GM23338 (cell line): Measurements from ENCODE around the gene URI1. TPM values are rescaled to one million over a fixed set of nuclear protein-coding genes. Genes with fewer than 3 reads are reported as not detected.

ENCODE experiments used
- ATAC-seq: fragments of 200-7000 bp; cut with Tn5 transposase; 3 replicates; pipeline ENCODE4 v1.9.1; 2020
- DNase-seq: peaks from one replicate; pipeline ENCODE4 v3.0.0-alpha.2; 2015; ENCODE audit warnings: low spot score
- H2AFZ ChIP-seq: fragments of 200-600 bp; sonication (generic); 2 replicates; pipeline ENCODE4 v1.8.0; 2016; ENCODE audit warnings: antibody characterized with exemption, mild to moderate bottlenecking, moderate library complexity
- H3F3A ChIP-seq: fragments of 200-600 bp; sonication (generic); replicated peaks from 2 replicates; pipeline ENCODE4 v1.8.0; 2017; ENCODE audit warnings: antibody characterized with exemption, mixed run types, low read depth
- H3K27ac ChIP-seq: fragments of 200-600 bp; sonication (generic); 2 replicates; pipeline ENCODE4 v1.6.1; 2016; ENCODE audit warnings: low read depth
- H3K27me3 ChIP-seq: fragments of 200-600 bp; sonication (generic); 2 replicates; pipeline ENCODE4 v1.8.0; 2016; ENCODE audit warnings: mild to moderate bottlenecking, mixed run types, moderate library complexity; ENCODE audit not compliant: insufficient read depth
- H3K36me3 ChIP-seq: fragments of 200-600 bp; sonication (generic); 2 replicates; pipeline ENCODE4 v1.8.0; 2016; ENCODE audit warnings: mild to moderate bottlenecking; ENCODE audit not compliant: insufficient read depth
- H3K4me1 ChIP-seq: fragments of 200-600 bp; sonication (generic); 2 replicates; pipeline ENCODE4 v1.8.0; 2016; ENCODE audit warnings: mild to moderate bottlenecking, moderate library complexity; ENCODE audit not compliant: insufficient read depth
- H3K4me2 ChIP-seq: fragments of 200-600 bp; sonication (generic); 2 replicates; pipeline ENCODE4 v1.7.1; 2017; ENCODE audit warnings: mixed run types
- H3K4me3 ChIP-seq: fragments of 200-600 bp; sonication (generic); 2 replicates; pipeline ENCODE4 v1.6.1; 2016; ENCODE audit warnings: mixed run types
- H3K79me2 ChIP-seq: fragments of 200-600 bp; sonication (generic); replicated peaks from 2 replicates; pipeline ENCODE4 v1.8.0; 2017; ENCODE audit warnings: mild to moderate bottlenecking; ENCODE audit not compliant: insufficient read depth
- H3K9me2 ChIP-seq: fragments of 200-600 bp; sonication (generic); 2 replicates; pipeline ENCODE4 v1.8.0; 2017; ENCODE audit not compliant: insufficient read depth
- H4K20me1 ChIP-seq: fragments of 200-600 bp; sonication (generic); replicated peaks from 2 replicates; pipeline ENCODE4 v1.8.0; 2017; ENCODE audit warnings: mild to moderate bottlenecking; ENCODE audit not compliant: insufficient read depth
- H3K27ac Mint-ChIP-seq: 2 replicates; pipeline ENCODE4 v1.8.0; 2020; ENCODE audit warnings: inconsistent platforms, mild to moderate bottlenecking, moderate library complexity, mixed read lengths
- H3K27me3 Mint-ChIP-seq: 3 replicates; pipeline ENCODE4 v1.8.0; 2022; ENCODE audit warnings: low read depth, mild to moderate bottlenecking, moderate library complexity, mixed read lengths, inconsistent platforms; ENCODE audit not compliant: insufficient read depth, poor library complexity
- H3K36me3 Mint-ChIP-seq: 3 replicates; pipeline ENCODE4 v1.8.0; 2021; ENCODE audit warnings: low read depth, mild to moderate bottlenecking, inconsistent platforms, moderate library complexity, mixed read lengths
- H3K4me1 Mint-ChIP-seq: 3 replicates; pipeline ENCODE4 v1.8.0; 2020; ENCODE audit warnings: mild to moderate bottlenecking, inconsistent platforms, mixed read lengths
- H3K4me3 Mint-ChIP-seq: 3 replicates; pipeline ENCODE4 v1.8.0; 2021; ENCODE audit warnings: moderate library complexity, mild to moderate bottlenecking, inconsistent platforms, mixed read lengths
- H3K9me3 Mint-ChIP-seq: 3 replicates; pipeline ENCODE4 v1.8.0; 2020; ENCODE audit warnings: moderate library complexity, mild to moderate bottlenecking, inconsistent platforms, mixed read lengths
- CREB1 ChIP-seq: fragments of 250-450 bp; sonication (Bioruptor Pico); IDR thresholded peaks from 2 replicates; pipeline ENCODE4 v1.5.0; 2020; ENCODE audit warnings: low read depth, mild to moderate bottlenecking, moderate library complexity
- EZH2phosphoT487 ChIP-seq: fragments of 200-600 bp; sonication (generic); IDR thresholded peaks from one replicate; pipeline ENCODE4 v1.8.1; 2018; ENCODE audit warnings: antibody characterized with exemption; ENCODE audit not compliant: unreplicated experiment
- NANOG ChIP-seq: IDR thresholded peaks from 2 replicates; pipeline ENCODE4 v1.6.1; 2016; ENCODE audit warnings: antibody characterized with exemption, borderline replicate concordance
- POLR2AphosphoS5 ChIP-seq: IDR thresholded peaks from 2 replicates; pipeline ENCODE4 v1.6.1; 2016; ENCODE audit warnings: antibody characterized with exemption, low read depth
- ZNF331 ChIP-seq: fragments of 250-450 bp; sonication (Bioruptor Pico); IDR thresholded peaks from 2 replicates; pipeline ENCODE4 v1.5.0; 2020; ENCODE audit warnings: low read depth, mild to moderate bottlenecking, moderate library complexity
- ZNF462 ChIP-seq: fragments of 250-450 bp; sonication (Bioruptor Pico); IDR thresholded peaks from 2 replicates; pipeline ENCODE4 v1.5.0; 2020; ENCODE audit warnings: mild to moderate bottlenecking, moderate library complexity
- long read RNA-seq: library from polyadenylated mRNA; unstranded; transcript quantifications from one replicate; pipeline ENCODE4 v2.0.0, GENCODE V29; 2020; ENCODE audit not compliant: unreplicated experiment
- polyA plus RNA-seq: library from polyadenylated mRNA; unstranded; fragments of >200 nt; fragmentation: Nextera tagmentation; extraction: Ambion mirVana; gene quantifications from 2 replicates; pipeline ENCODE4 v1.2.1, GENCODE V29; 2016
- total RNA-seq: library from RNA; depleted of rRNA; stranded (reverse); fragments of >200 nt; shearing (Covaris generic); gene quantifications from 2 replicates; pipeline ENCODE4 v1.2.3, GENCODE V29; 2014; rRNA removed

Gene URI1, protein sequence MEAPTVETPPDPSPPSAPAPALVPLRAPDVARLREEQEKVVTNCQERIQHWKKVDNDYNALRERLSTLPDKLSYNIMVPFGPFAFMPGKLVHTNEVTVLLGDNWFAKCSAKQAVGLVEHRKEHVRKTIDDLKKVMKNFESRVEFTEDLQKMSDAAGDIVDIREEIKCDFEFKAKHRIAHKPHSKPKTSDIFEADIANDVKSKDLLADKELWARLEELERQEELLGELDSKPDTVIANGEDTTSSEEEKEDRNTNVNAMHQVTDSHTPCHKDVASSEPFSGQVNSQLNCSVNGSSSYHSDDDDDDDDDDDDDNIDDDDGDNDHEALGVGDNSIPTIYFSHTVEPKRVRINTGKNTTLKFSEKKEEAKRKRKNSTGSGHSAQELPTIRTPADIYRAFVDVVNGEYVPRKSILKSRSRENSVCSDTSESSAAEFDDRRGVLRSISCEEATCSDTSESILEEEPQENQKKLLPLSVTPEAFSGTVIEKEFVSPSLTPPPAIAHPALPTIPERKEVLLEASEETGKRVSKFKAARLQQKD
- 52.6 and 68.4 TPM in 2 replicates for total RNA-seq
- polyA plus RNA-seq, result 27.6 and 28.3 TPM in 2 replicates
- long read RNA-seq, partial matches to known transcripts, result 1 of 1 reads
- long read RNA-seq, other reads (novel, unspliced or antisense), result 0 of 1 reads

GRCh38 chr19:29941828-29942403 lies at the start of gene URI1:
TSS of gene URI1 (plus strand) at chr19:29942239. CDS start at chr19:29942548, 309 bp downstream.
- Histone ChIP-seq H3K9me2 (no peaks in the 10 kb centered on the region; the same call in 1 of the 2 replicates), H3K4me2 (peak within 1 kb of the TSS; percentile 77), H3K27me3 (peaks cover 10% of the 10 kb centered on the region; the same call in 1 of the 2 replicates), H3K4me3 (peak within 1 kb of the TSS; percentile 74), H3F3A (no peaks in the 10 kb centered on the region), H3K79me2 (peaks cover 42% of the 10 kb centered on the region), H4K20me1 (peaks cover 17% of the 10 kb centered on the region; the same call in 1 of the 2 replicates), H3K4me1 (peaks cover 23% of the 10 kb centered on the region), H3K27ac (no peak within 1 kb of the TSS), H3K36me3 (no peaks in the 10 kb centered on the region), H2AFZ (peak within 1 kb of the TSS; percentile 89)
- Mint-ChIP-seq H3K9me3 (peaks cover 8% of the 10 kb centered on the region; the same call in 2 of the 3 replicates), H3K27me3 (peaks cover 20% of the 10 kb centered on the region), H3K4me3 (peak within 1 kb of the TSS; percentile 98), H3K27ac (peak within 1 kb of the TSS; percentile 97), H3K4me1 (peaks cover 27% of the 10 kb centered on the region), H3K36me3 (peaks cover 8% of the 10 kb centered on the region)
- TF ChIP-seq NANOG (no peak), EZH2phosphoT487 (no peak), POLR2AphosphoS5 (peak; percentile 80), ZNF331 (no peak)
- ATAC-seq (peak; percentile 78), DNase-seq (peak; percentile 90)

DNA sequence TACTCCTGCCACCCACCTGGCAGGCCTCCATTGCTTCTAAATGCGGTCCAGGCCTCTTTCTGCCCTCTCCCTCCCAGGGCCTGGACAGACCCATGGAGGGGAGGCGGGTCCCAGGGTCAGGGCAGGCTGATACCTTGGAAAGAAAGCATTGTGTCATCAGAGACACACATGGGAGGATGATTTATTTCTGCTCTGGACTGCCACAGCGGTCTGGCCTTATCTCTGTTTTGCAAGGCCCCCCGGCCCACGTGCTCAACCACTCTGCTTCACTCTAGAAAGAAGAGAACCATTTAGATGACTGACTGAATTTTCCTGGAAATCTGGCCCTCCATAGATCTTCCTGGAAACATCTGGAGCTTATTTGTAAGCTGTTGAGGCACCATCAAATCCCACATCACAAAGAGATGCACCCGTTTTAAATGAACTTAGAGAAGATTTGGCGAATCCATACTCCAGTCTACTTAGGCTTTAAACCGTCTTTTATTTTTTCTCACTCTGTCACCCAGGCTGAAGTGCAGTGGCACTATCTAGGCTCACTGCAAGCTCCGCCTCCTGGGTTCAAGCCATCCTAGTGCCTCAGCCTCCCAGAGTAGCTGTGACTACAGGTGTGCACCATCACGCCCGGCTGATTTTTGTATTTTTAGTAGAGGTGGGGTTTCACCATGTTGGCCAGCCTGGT lies 48.3 kb upstream of the URI1 start:
- H3K27me3 ChIP-seq, result no peaks in the 10 kb centered on the region
- no peak overlapping the region for H3K27ac Mint-ChIP-seq
- H3K4me2 ChIP-seq, result no peak overlapping the region
- no peaks in the 10 kb centered on the region for H3K9me2 ChIP-seq
- no peaks in the 10 kb centered on the region for H3K36me3 Mint-ChIP-seq
- no peaks in the 10 kb centered on the region for H3K4me1 ChIP-seq
- H3K4me1 Mint-ChIP-seq, result no peaks in the 10 kb centered on the region; the same call in 2 of the 3 replicates
- H3K4me3 Mint-ChIP-seq, result no peak overlapping the region
- H4K20me1 ChIP-seq, result no peaks in the 10 kb centered on the region
- no peaks in the 10 kb centered on the region for H3F3A ChIP-seq
- H3K9me3 Mint-ChIP-seq, result no peaks in the 10 kb centered on the region
- ATAC-seq (no peak), DNase-seq (no peak)
- H3K36me3 ChIP-seq, result no peaks in the 10 kb centered on the region
- peaks cover 2% of the 10 kb centered on the region for H3K27me3 Mint-ChIP-seq
- H3K79me2 ChIP-seq, result no peaks in the 10 kb centered on the region
- H3K4me3 ChIP-seq, result no peak overlapping the region
- TF ChIP-seq POLR2AphosphoS5 (no peak), ZNF462 (CRISPR knock-in tag) (no peak), CREB1 (CRISPR knock-in tag) (no peak)
- H3K27ac ChIP-seq, result no peak overlapping the region
- no peak overlapping the region; the same call in 1 of the 2 replicates for H2AFZ ChIP-seq
